Liver (tissue), 9 donors: ENCODE results near the gene ERC2. TPM values are rescaled to one million over a fixed set of nuclear protein-coding genes. Genes with fewer than 3 reads are reported as not detected.

Experiments used
- DNase-seq: peaks from one replicate; pipeline ENCODE4 v3.0.0-alpha.2; 2017; ENCODE audit warnings: low spot score
- H3K27ac ChIP-seq, 2 donors: one replicate each; pipeline ENCODE4 v1.7.0; 2013; ENCODE audit warnings: inconsistent platforms in 2 of 2, low read length in 2 of 2, control low read depth in 1 of 2, low read depth in 1 of 2, mild to moderate bottlenecking in 1 of 2
- H3K27me3 ChIP-seq, 4 donors: one replicate each; pipeline versions ENCODE4 v1.6.1 to v1.7.0; 2013; ENCODE audit warnings: low read length in 3 of 4, inconsistent platforms in 1 of 4, mild to moderate bottlenecking in 1 of 4, moderate library complexity in 1 of 4; ENCODE audit not compliant: control insufficient read depth in 4 of 4, insufficient read depth in 4 of 4
- H3K36me3 ChIP-seq, 4 donors: one replicate each; pipeline versions ENCODE4 v1.6.1 to v1.7.0; 2013; ENCODE audit warnings: low read length in 3 of 4, mild to moderate bottlenecking in 3 of 4, low read depth in 1 of 4, moderate library complexity in 1 of 4; ENCODE audit not compliant: control insufficient read depth in 4 of 4, insufficient read depth in 3 of 4
- H3K4me1 ChIP-seq, 4 donors: one replicate each; pipeline versions ENCODE4 v1.6.1 to v1.7.0; 2013; ENCODE audit warnings: low read length in 3 of 4, mild to moderate bottlenecking in 3 of 4, moderate library complexity in 1 of 4; ENCODE audit not compliant: control insufficient read depth in 4 of 4, insufficient read depth in 4 of 4
- H3K4me3 ChIP-seq, 3 donors: one replicate each; pipeline versions ENCODE4 v1.6.1 to v1.7.0; 2013; ENCODE audit warnings: low read length in 3 of 3, control low read depth in 1 of 3, low read depth in 1 of 3, mild to moderate bottlenecking in 1 of 3
- H3K9ac ChIP-seq, 2 donors: one replicate each; pipeline ENCODE4 v1.7.0; 2013; ENCODE audit warnings: low read length in 2 of 2, mild to moderate bottlenecking in 2 of 2, moderate library complexity in 2 of 2, control low read depth in 1 of 2, low read depth in 1 of 2
- H3K9me3 ChIP-seq, 4 donors: one replicate each; pipeline versions ENCODE4 v1.6.1 to v1.7.0; 2013; ENCODE audit warnings: low read length in 3 of 4; ENCODE audit not compliant: control insufficient read depth in 4 of 4
- ATF3 ChIP-seq: IDR thresholded peaks from 2 replicates; pipeline ENCODE4 v1.6.1; 2016; ENCODE audit warnings: antibody characterized with exemption
- CTCF ChIP-seq: fragments of 150-350 bp; IDR thresholded peaks from 2 replicates; pipeline ENCODE4 v1.5.1; 2017; ENCODE audit warnings: improper control_type of control experiment, low read depth, low read length; ENCODE audit not compliant: missing input control
- EGR1 ChIP-seq, 2 donors: IDR thresholded peaks; 2 replicates each; pipeline ENCODE4 v1.6.1; 2016 to 2018; ENCODE audit warnings: antibody characterized with exemption in 2 of 2, low read depth in 2 of 2
- FOXA1 ChIP-seq: IDR thresholded peaks from 2 replicates; pipeline ENCODE4 v1.6.1; 2016; ENCODE audit warnings: antibody characterized with exemption
- FOXA2 ChIP-seq: IDR thresholded peaks from 2 replicates; pipeline ENCODE4 v1.6.1; 2016; ENCODE audit warnings: antibody characterized with exemption
- GABPA ChIP-seq, 2 donors: IDR thresholded peaks in 1 of 2; conservative IDR thresholded peaks in 1 of 2; 2 replicates each; pipeline ENCODE4 v1.6.1; 2016; ENCODE audit warnings: antibody characterized with exemption in 2 of 2, mild to moderate bottlenecking in 1 of 2, moderate library complexity in 1 of 2
- HNF4A ChIP-seq, 2 donors: conservative IDR thresholded peaks; 2 replicates each; pipeline ENCODE4 v1.6.1; 2016; ENCODE audit warnings: antibody characterized with exemption in 2 of 2, mild to moderate bottlenecking in 2 of 2
- HNF4G ChIP-seq: IDR thresholded peaks from 2 replicates; pipeline ENCODE4 v1.6.1; 2016; ENCODE audit warnings: antibody characterized with exemption
- JUND ChIP-seq, 2 donors: IDR thresholded peaks; 2 replicates each; pipeline ENCODE4 v1.6.1; 2016; ENCODE audit warnings: antibody characterized with exemption in 2 of 2
- MAX ChIP-seq: IDR thresholded peaks from 2 replicates; pipeline ENCODE4 v1.6.1; 2016; ENCODE audit warnings: antibody characterized with exemption
- NR2F2 ChIP-seq: IDR thresholded peaks from 2 replicates; pipeline ENCODE4 v1.6.1; 2016; ENCODE audit warnings: antibody characterized with exemption
- RAD21 ChIP-seq, 2 donors: IDR thresholded peaks; 2 replicates each; pipeline ENCODE4 v1.6.1; 2016; ENCODE audit warnings: antibody characterized with exemption in 2 of 2, mild to moderate bottlenecking in 2 of 2
- REST ChIP-seq: IDR thresholded peaks from 2 replicates; pipeline ENCODE4 v1.6.1; 2016; ENCODE audit warnings: antibody characterized with exemption, mild to moderate bottlenecking
- RXRA ChIP-seq, 2 donors: IDR thresholded peaks; 2 replicates each; pipeline ENCODE4 v1.6.1; 2017 to 2018; ENCODE audit warnings: antibody characterized with exemption in 2 of 2, mild to moderate bottlenecking in 1 of 2
- SP1 ChIP-seq: IDR thresholded peaks from 2 replicates; pipeline ENCODE4 v1.6.1; 2018; ENCODE audit warnings: antibody characterized with exemption, mild to moderate bottlenecking
- TAF1 ChIP-seq: conservative IDR thresholded peaks from 2 replicates; pipeline ENCODE4 v1.6.1; 2016; ENCODE audit warnings: antibody characterized with exemption, mild to moderate bottlenecking
- YY1 ChIP-seq: IDR thresholded peaks from 2 replicates; pipeline ENCODE4 v1.6.1; 2016; ENCODE audit warnings: antibody characterized with exemption, mild to moderate bottlenecking
- ZBTB33 ChIP-seq: IDR thresholded peaks from 2 replicates; pipeline ENCODE4 v1.6.1; 2016; ENCODE audit warnings: antibody characterized with exemption
- WGBS: extraction: QIAGEN DNeasy Blood & Tissue Kit; methylation state at CpG from one replicate; pipeline ENCODE4 v1.1.7; 2013; 5-methylcytosine and 5-hydroxymethylcytosine counted together
- polyA plus RNA-seq, 2 donors: library from polyadenylated mRNA; stranded (reverse) in 1 of 2; unstranded in 1 of 2; fragments of 200-250 nt in 1 of 2; fragments of >200 nt in 1 of 2; fragmentation: Nextera tagmentation in 1 of 2; extraction: Ambion mirVana in 1 of 2; gene quantifications; one replicate each; pipeline versions ENCODE4 v1.2.1 to v1.2.3, GENCODE V29; 2013 to 2015
- total RNA-seq, 2 donors: library from RNA; depleted of rRNA; stranded (reverse); fragments of >200 nt; gene quantifications; one replicate each; pipeline ENCODE4 v1.2.3, GENCODE V29; 2014
- donor health status: healthy.
- donor health status: healthy.
- donor health status: healthy.
- donor health status: healthy.
- donor health status: healthy.

The ERC2 gene
- total and polyA plus RNA-seq, 4 donors, result 0.14 to 0.25 TPM; not detected in 2

GRCh38 chr3:55480911-55481743 lies 987.1 kb downstream of the ERC2 start:
- no peaks in the 10 kb centered on the region for H3K27me3 ChIP-seq
- H3K4me1 ChIP-seq, result peaks cover 0 to 19% (median 9%) of the 10 kb centered on the region in 4 donors
- no peak for DNase-seq
- H3K36me3 ChIP-seq, result peaks cover 0 to 9% (median 3%) of the 10 kb centered on the region in 4 donors
- no peak overlapping the region for H3K4me3 ChIP-seq
- no peak overlapping the region for H3K9ac ChIP-seq
- no peak overlapping the region for H3K27ac ChIP-seq
- 55% methylated on average over 42 of the region's 42 CpGs for WGBS
- H3K9me3 ChIP-seq, result no peaks in the 10 kb centered on the region
- TF ChIP-seq ZBTB33, result no peak
- TF ChIP-seq MAX, result no peak
- TF ChIP-seq REST, result no peak
- TF ChIP-seq YY1, result no peak
- TF ChIP-seq RXRA (IDR thresholded peaks at IDR 0.05), result no peak
- TF ChIP-seq RAD21 (IDR thresholded peaks at IDR 0.05), result no peak
- TF ChIP-seq TAF1, result no peak
- no peak for TF ChIP-seq FOXA2
- TF ChIP-seq HNF4G, result no peak
- no peak for TF ChIP-seq GABPA (IDR thresholded peaks at IDR 0.05 in 1 of 2, conservative IDR thresholded peaks at IDR 0.05 in 1 of 2)
- no peak for TF ChIP-seq HNF4A (conservative IDR thresholded peaks at IDR 0.05)
- TF ChIP-seq FOXA1, result no peak
- no peak for TF ChIP-seq NR2F2
- no peak for TF ChIP-seq JUND (IDR thresholded peaks at IDR 0.05)
- TF ChIP-seq SP1, result no peak
- TF ChIP-seq CTCF, result no peak
- TF ChIP-seq EGR1 (IDR thresholded peaks at IDR 0.05; ENCODE audit: low read depth in 2 of 2), result no peak
- TF ChIP-seq ATF3, result no peak
